K562 (cell line): Measurements from ENCODE around the gene ARNT2. TPM values are rescaled to one million over a fixed set of nuclear protein-coding genes. Genes with fewer than 3 reads are reported as not detected.

Source experiments
- ATAC-seq: fragments of 200-7000 bp; cut with Tn5 transposase; 3 replicates; pipeline ENCODE4 v1.9.1; 2020; ENCODE audit warnings: moderate library complexity
- BruUV-seq: library from RNA; stranded (reverse); fragments of 400-500 nt; replicated peaks from 2 replicates; lab custom pipeline; 2021; lab: Mats Ljungman, UMichigan
- CTCF ChIA-PET: fragments of 300-600 bp; formaldehyde crosslinking; extraction: SDS; loops from one replicate; lab custom pipeline; 2021; ENCODE audit warnings: low intra/inter-chr PET ratio; lab: Yijun Ruan, JAX
- POLR2A ChIA-PET: fragments of 300-600, 350-650 bp; sonication (Branson Sonifier 250); formaldehyde crosslinking; extraction: SDS; loops from one replicate; lab custom pipeline; 2021; ENCODE audit warnings: antibody characterized with exemption, inconsistent platforms; lab: Yijun Ruan, JAX
- DNase-seq, 4 experiments: peaks; one replicate each; pipeline versions ENCODE4 v3.0.0 to v3.0.0-alpha.2; 2011 to 2018; ENCODE audit warnings: low spot score in 3 of 4, mixed read lengths in 3 of 4; ENCODE audit errors: extremely low read depth in 1 of 4
- FAIRE-seq: peaks from 2 replicates; lab custom pipeline; 2011; peaks lifted over from hg19 to GRCh38; lab: Jason Lieb, UNC
- H2AFZ ChIP-seq: 2 replicates; pipeline ENCODE4 v1.6.0; 2011; ENCODE audit warnings: low read depth, low read length, control low read depth, inconsistent platforms
- H3K27ac ChIP-seq: fragments of 200-600 bp; 3 replicates; pipeline ENCODE4 v1.8.0; 2011; ENCODE audit warnings: low read depth, mild to moderate bottlenecking, control low read depth, inconsistent platforms, low read length, moderate library complexity, mixed read lengths; ENCODE audit errors: extremely low read depth
- H3K27me3 ChIP-seq, 2 experiments: fragments of 300-600 bp in 1 of 2; 2 replicates in 1 of 2; 3 replicates in 1 of 2; pipeline versions ENCODE4 v1.6.0 to v1.8.0; 2011; ENCODE audit warnings: inconsistent platforms in 2 of 2, low read length in 2 of 2, mild to moderate bottlenecking in 1 of 2, mixed read lengths in 1 of 2, moderate library complexity in 1 of 2; ENCODE audit not compliant: control insufficient read depth in 2 of 2, insufficient read depth in 2 of 2
- H3K36me3 ChIP-seq: fragments of 300-600 bp; 3 replicates; pipeline ENCODE4 v1.8.0; 2011; ENCODE audit warnings: mild to moderate bottlenecking, low read length, inconsistent platforms; ENCODE audit not compliant: control insufficient read depth, insufficient read depth
- H3K4me1 ChIP-seq, 2 experiments: fragments of 200-600 bp in 1 of 2; replicated peaks in 1 of 2; 2 replicates in 1 of 2; 3 replicates in 1 of 2; pipeline versions ENCODE4 v1.5.1 to v1.8.0; 2011; ENCODE audit warnings: inconsistent platforms in 2 of 2, low read length in 2 of 2, mild to moderate bottlenecking in 1 of 2, mixed read lengths in 1 of 2, moderate library complexity in 1 of 2; ENCODE audit not compliant: control insufficient read depth in 2 of 2, insufficient read depth in 2 of 2
- H3K4me2 ChIP-seq: 2 replicates; pipeline ENCODE4 v1.6.1; 2011; ENCODE audit warnings: low read length, control low read depth, inconsistent platforms, mixed read lengths; ENCODE audit not compliant: insufficient read depth
- H3K4me3 ChIP-seq: fragments of 200-600 bp; sonication (generic), shearing (Covaris generic); 2 replicates; pipeline ENCODE4 v1.5.1; 2016; ENCODE audit warnings: control low read depth, inconsistent platforms
- H3K79me2 ChIP-seq: fragments of 200-600 bp; 3 replicates; pipeline ENCODE4 v1.8.0; 2011; ENCODE audit warnings: low read length, inconsistent platforms; ENCODE audit not compliant: control insufficient read depth, insufficient read depth
- H3K9ac ChIP-seq, 2 experiments: 2 replicates each; pipeline versions ENCODE4 v1.6.0 to v1.6.1; 2011; ENCODE audit warnings: low read depth in 2 of 2, low read length in 2 of 2, control low read depth in 1 of 2, inconsistent platforms in 1 of 2, mild to moderate bottlenecking in 1 of 2, mixed read lengths in 1 of 2; ENCODE audit not compliant: insufficient read depth in 1 of 2
- H3K9me1 ChIP-seq: one replicate; pipeline ENCODE4 v1.6.0; 2011; ENCODE audit warnings: inconsistent platforms, mild to moderate bottlenecking, low read length, moderate library complexity; ENCODE audit not compliant: control insufficient read depth, insufficient read depth
- H3K9me3 ChIP-seq: replicated peaks from 2 replicates; pipeline ENCODE4 v1.5.1; 2011; ENCODE audit warnings: low read depth, low read length, inconsistent platforms; ENCODE audit not compliant: control insufficient read depth, insufficient read depth
- H4K20me1 ChIP-seq: replicated peaks from 2 replicates; pipeline ENCODE4 v1.6.1; 2011; ENCODE audit warnings: low read length, inconsistent platforms, mixed read lengths; ENCODE audit not compliant: control insufficient read depth, insufficient read depth
- LEF1 ChIP-seq: fragments of 450-650 bp; IDR thresholded peaks from 2 replicates; pipeline ENCODE4 v1.6.1; 2016; ENCODE audit warnings: mild to moderate bottlenecking
- RCOR1 ChIP-seq, 2 experiments: IDR thresholded peaks; 2 replicates each; pipeline ENCODE4 v1.6.1; 2012; ENCODE audit warnings: low read depth in 2 of 2, low read length in 2 of 2, borderline replicate concordance in 1 of 2, improper control_type of control experiment in 1 of 2
- SPI1 ChIP-seq: IDR thresholded peaks from 2 replicates; pipeline ENCODE4 v1.6.1; 2011; ENCODE audit warnings: low read depth, low read length, control low read depth, borderline replicate concordance
- ZBTB7A ChIP-seq: IDR thresholded peaks from 2 replicates; pipeline ENCODE4 v1.6.1; 2011; ENCODE audit warnings: low read depth, mild to moderate bottlenecking, low read length, moderate library complexity, borderline replicate concordance; ENCODE audit not compliant: control insufficient read depth
- ZC3H4 ChIP-seq: sonication (generic); formaldehyde crosslinking; IDR thresholded peaks from 2 replicates; pipeline ENCODE4 v1.9.0; 2021; ENCODE audit warnings: missing genetic modification reagents, borderline replicate concordance
- ZNF449 ChIP-seq: fragments of 250-450 bp; sonication (Bioruptor Pico); IDR thresholded peaks from 2 replicates; pipeline ENCODE4 v1.8.0; 2022; ENCODE audit warnings: moderate library complexity, mild to moderate bottlenecking, inconsistent platforms
- ZNF592 ChIP-seq: fragments of 450-650 bp; IDR thresholded peaks from 2 replicates; pipeline ENCODE4 v1.6.1; 2017; ENCODE audit warnings: antibody characterized with exemption, mild to moderate bottlenecking
- WGBS: fragments of 100-300 bp; shearing (Covaris generic); methylation state at CpG from one replicate; pipeline ENCODE4 v1.1.6; 2016; ENCODE audit warnings: low coverage, mixed read lengths; ENCODE audit not compliant: insufficient coverage; ENCODE audit errors: missing lambda C conversion rate; 5-methylcytosine and 5-hydroxymethylcytosine counted together
- in situ Hi-C: fragments of 300-500 bp; cut with MboI; formaldehyde crosslinking; loops from 4 replicates; pipeline ENCODE4 v1.15.0; 2018; ENCODE audit warnings: inconsistent platforms, mixed read lengths
- intact Hi-C: fragments of 100-400 bp; cut with micrococcal nuclease; formaldehyde crosslinking; loops from 2 replicates; pipeline ENCODE4 v1.14.2; 2022
- polyA plus RNA-seq, 8 experiments: library from polyadenylated mRNA; depleted of rRNA in 4 of 8; stranded (reverse) in 5 of 8; unstranded in 3 of 8; fragments of >200 nt; fragmentation: Nextera tagmentation in 2 of 8; fragmentation: Illumina TruSeq in 1 of 8; extraction: Ambion mirVana in 2 of 8; extraction: Trizol in 1 of 8; gene quantifications; 2 replicates each; pipeline versions ENCODE4 v1.2.1 to v1.2.3, GENCODE V29; 2011 to 2014; ENCODE audit warnings: inconsistent platforms in 1 of 8, missing spikeins in 1 of 8
- total RNA-seq, 7 experiments: library from RNA; depleted of rRNA in 6 of 7; stranded (reverse); fragments of >200 nt in 6 of 7; fragmentation: Illumina TruSeq in 2 of 7; extraction: Trizol in 2 of 7; gene quantifications; 2 replicates each; pipeline versions ENCODE4 v1.2.1 to v1.2.3, GENCODE V29; 2011 to 2021; ENCODE audit warnings: low replicate concordance in 1 of 7

Gene ARNT2
- total and polyA plus RNA-seq, 9 of the 15 experiments (the other 6 are each of a cell fraction or from before 2014, with no cell fraction given) = 0.01 TPM; not detected in 8

- ChIA-PET POLR2A (interaction anchor here (0.6 kb wide), 1 partner anchor 237 kb away, joined by 3 read pairs; no protein-coding TSS in a partner anchor), CTCF (no interaction called here)
- Histone ChIP-seq H3K9ac (no peak overlapping the region), H3K27ac (no peak overlapping the region), H2AFZ (no peak overlapping the region), H3K4me3 (no peak overlapping the region), H3K79me2 (no peaks in the 10 kb centered on the region), H3K4me1 (no peaks in the 10 kb centered on the region), H3K27me3 (peaks cover 3 to 47% of the 10 kb centered on the region in 2 experiments; a peak in 3 of 5 replicates), H4K20me1 (peaks cover 5% of the 10 kb centered on the region; the same call in 1 of the 2 replicates), H3K4me2 (no peak overlapping the region), H3K9me3 (no peaks in the 10 kb centered on the region), H3K36me3 (no peaks in the 10 kb centered on the region), H3K9me1 (no peaks in the 10 kb centered on the region)
- BruUV-seq = no TSS peak
- TF ChIP-seq ZNF449 (CRISPR knock-in tag) (no peak), LEF1 (no peak), ZC3H4 (CRISPR knock-in tag) (no peak), SPI1 (no peak), ZBTB7A (no peak), ZNF592 (no peak), RCOR1 (IDR thresholded peaks at IDR 0.05; ENCODE audit: borderline replicate concordance in 1 of 2, low read depth in 2 of 2, low read length in 2 of 2) (no peak)
- 1% methylated on average over 6 of the region's 6 CpGs for WGBS
- FAIRE-seq (no peak), ATAC-seq (no peak), DNase-seq (no peak)
- intact Hi-C loops (no loop called here), in situ Hi-C loops (no loop called here)
Measured at GRCh38 chr15:80574590-80574989, 170.4 kb downstream of the ARNT2 start.
